Endothelial cell of umbilical vein (primary cell): ENCODE measurements around the gene HECTD1. TPM values are rescaled to one million over a fixed set of nuclear protein-coding genes. Genes with fewer than 3 reads are reported as not detected.

Source experiments
- BruUV-seq: library from RNA; stranded (reverse); fragments of 400-500 nt; replicated peaks from 2 replicates; lab custom pipeline; 2021; lab: Mats Ljungman, UMichigan
- CTCF ChIA-PET: fragments of 300-600, 350-600 bp; sonication (Branson Sonifier 250); formaldehyde crosslinking; loops from one replicate; lab custom pipeline; 2021; ENCODE audit warnings: antibody characterized with exemption, inconsistent platforms; lab: Charles Lee
- POLR2A ChIA-PET: fragments of 300-600, 350-600 bp; sonication (Branson Sonifier 250); formaldehyde crosslinking; loops from one replicate; lab custom pipeline; 2021; ENCODE audit warnings: antibody characterized with exemption, inconsistent platforms; lab: Charles Lee
- DNase-seq: peaks from one replicate; pipeline ENCODE4 v3.0.0-alpha.2; 2011; ENCODE audit warnings: low read depth, low spot score
- FAIRE-seq: peaks from 2 replicates; lab custom pipeline; 2011; peaks lifted over from hg19 to GRCh38; lab: Jason Lieb, UNC
- H2AFZ ChIP-seq: 2 replicates; pipeline ENCODE4 v1.6.0; 2012; ENCODE audit warnings: low read depth, low read length, control low read depth, inconsistent platforms
- H3K27ac ChIP-seq: 2 replicates; pipeline ENCODE4 v1.5.1; 2011; ENCODE audit warnings: low read depth, mild to moderate bottlenecking, control low read depth, low read length, moderate library complexity; ENCODE audit not compliant: insufficient read depth
- H3K27me3 ChIP-seq, 2 experiments: 2 replicates each; pipeline versions ENCODE4 v1.6.0 to v1.6.1; 2011; ENCODE audit warnings: low read length in 2 of 2, mixed read lengths in 1 of 2; ENCODE audit not compliant: control insufficient read depth in 2 of 2, insufficient read depth in 2 of 2
- H3K36me3 ChIP-seq, 2 experiments: 2 replicates in 1 of 2; 3 replicates in 1 of 2; pipeline ENCODE4 v1.5.1; 2011; ENCODE audit warnings: low read length in 2 of 2, mild to moderate bottlenecking in 1 of 2, moderate library complexity in 1 of 2; ENCODE audit not compliant: control insufficient read depth in 2 of 2, insufficient read depth in 2 of 2; ENCODE audit errors: extremely low read depth in 1 of 2
- H3K4me1 ChIP-seq: 3 replicates; pipeline ENCODE4 v1.5.1; 2011; ENCODE audit warnings: mild to moderate bottlenecking, low read length; ENCODE audit not compliant: control insufficient read depth, insufficient read depth; ENCODE audit errors: extremely low read depth
- H3K4me2 ChIP-seq: 2 replicates; pipeline ENCODE4 v1.6.1; 2011; ENCODE audit warnings: low read length, control low read depth, mixed read lengths; ENCODE audit not compliant: insufficient read depth
- H3K4me3 ChIP-seq, 3 experiments: fragments of 200-600 bp in 1 of 3; sonication (generic), shearing (Covaris generic) in 1 of 3; replicated peaks in 1 of 3; 2 replicates each; pipeline ENCODE4 v1.5.1; 2011 to 2016; ENCODE audit warnings: control low read depth in 3 of 3, low read length in 3 of 3, mild to moderate bottlenecking in 2 of 3, inconsistent platforms in 1 of 3, low read depth in 1 of 3, moderate library complexity in 1 of 3; ENCODE audit not compliant: insufficient read depth in 1 of 3
- H3K79me2 ChIP-seq: 2 replicates; pipeline ENCODE4 v1.6.0; 2012; ENCODE audit warnings: low read length, inconsistent platforms; ENCODE audit not compliant: control insufficient read depth, insufficient read depth
- H3K9ac ChIP-seq: replicated peaks from 2 replicates; pipeline ENCODE3; 2011; ENCODE audit warnings: low read length, control low read depth; ENCODE audit not compliant: insufficient read depth; ENCODE audit errors: extremely low read depth
- H3K9me1 ChIP-seq: replicated peaks from 3 replicates; pipeline ENCODE4 v1.6.0; 2011; ENCODE audit warnings: mild to moderate bottlenecking, low read length; ENCODE audit not compliant: control insufficient read depth, insufficient read depth; ENCODE audit errors: extremely low read depth
- H3K9me3 ChIP-seq: replicated peaks from 2 replicates; pipeline ENCODE4 v1.5.1; 2012; ENCODE audit warnings: low read length, inconsistent platforms; ENCODE audit not compliant: control insufficient read depth, insufficient read depth
- H4K20me1 ChIP-seq: replicated peaks from 2 replicates; pipeline ENCODE3; 2011; ENCODE audit warnings: mild to moderate bottlenecking, low read length; ENCODE audit not compliant: control insufficient read depth, insufficient read depth; ENCODE audit errors: extremely low read depth
- CTCF ChIP-seq, 2 donors: IDR thresholded peaks; 1 replicate in 1 of 2; 2 replicates in 1 of 2; pipeline ENCODE4 v1.5.1; 2011; ENCODE audit warnings: low read length in 2 of 2, mild to moderate bottlenecking in 2 of 2, moderate library complexity in 2 of 2, control low read depth in 1 of 2, inconsistent platforms in 1 of 2, low read depth in 1 of 2; ENCODE audit not compliant: insufficient read depth in 1 of 2; ENCODE audit errors: extremely low read depth in 1 of 2
- EZH2 ChIP-seq: IDR thresholded peaks from 2 replicates; pipeline ENCODE4 v1.6.1; 2012; ENCODE audit warnings: borderline replicate concordance, low read depth, mild to moderate bottlenecking, moderate library complexity, low read length, inconsistent platforms; ENCODE audit not compliant: severe bottlenecking
- FOS ChIP-seq: IDR thresholded peaks from 2 replicates; pipeline ENCODE4 v1.6.1; 2011; ENCODE audit warnings: mild to moderate bottlenecking, low read length, moderate library complexity, borderline replicate concordance; ENCODE audit not compliant: insufficient read depth
- GATA2 ChIP-seq: IDR thresholded peaks from 2 replicates; pipeline ENCODE4 v1.7.0; 2011; ENCODE audit warnings: low read depth, mild to moderate bottlenecking, moderate library complexity, mixed read lengths, low read length; ENCODE audit not compliant: insufficient read length, insufficient read depth
- JUN ChIP-seq: IDR thresholded peaks from 2 replicates; pipeline ENCODE4 v1.6.1; 2011; ENCODE audit warnings: borderline replicate concordance, low read depth; ENCODE audit not compliant: insufficient read length, insufficient read depth
- MAX ChIP-seq: IDR thresholded peaks from 2 replicates; pipeline ENCODE4 v1.6.1; 2011; ENCODE audit not compliant: insufficient read depth, insufficient read length
- MYC ChIP-seq: IDR thresholded peaks from one replicate; pipeline ENCODE4 v1.6.1; 2011; ENCODE audit warnings: mild to moderate bottlenecking, low read depth, low read length
- POLR2A ChIP-seq: IDR thresholded peaks from 2 replicates; pipeline ENCODE4 v1.6.1; 2012; ENCODE audit warnings: low read depth, mild to moderate bottlenecking, control low read depth, low read length
- POLR2AphosphoS5 ChIP-seq: IDR thresholded peaks from 2 replicates; pipeline ENCODE4 v1.6.1; 2012; ENCODE audit warnings: low read depth, mild to moderate bottlenecking, control low read depth, low read length, moderate library complexity; ENCODE audit not compliant: insufficient read depth
- dilution Hi-C: fragments of 300-500 bp; cut with MboI; formaldehyde crosslinking; loops from one replicate; pipeline ENCODE4 v1.15.0; 2019; ENCODE audit warnings: low sequenced_read_pairs; ENCODE audit not compliant: extremely low pct_ligation_motif_present
- intact Hi-C: fragments of 100-400 bp; cut with micrococcal nuclease; formaldehyde crosslinking; loops from one replicate; pipeline ENCODE4 v1.10.0; 2022
- polyA plus RNA-seq, 4 experiments: library from polyadenylated mRNA; depleted of rRNA in 3 of 4; stranded (reverse) in 3 of 4; unstranded in 1 of 4; fragments of >200 nt; gene quantifications; 2 replicates each; pipeline versions ENCODE4 v1.2.1 to v1.2.3, GENCODE V29; 2011 to 2012; ENCODE audit warnings: missing spikeins in 1 of 4
- total RNA-seq: library from RNA; stranded (reverse); gene quantifications from 2 replicates; pipeline ENCODE4 v1.2.3, GENCODE V29; 2021

HECTD1 gene
- total and polyA plus RNA-seq, 2 donors (not counting 3 experiments of a cell fraction or from before 2014, with no cell fraction given), result 67.9 to 181 TPM

GRCh38 chr14:31159682-31160296, 47.8 kb downstream of the HECTD1 start:
- intact Hi-C loops (no loop called here), dilution Hi-C loops (no loop called here)
- no peak overlapping the region for H3K4me2 ChIP-seq
- peaks cover 4% of the 10 kb centered on the region for H3K79me2 ChIP-seq
- TF ChIP-seq FOS (no peak), MYC (no peak), EZH2 (no peak), JUN (no peak), GATA2 (no peak), POLR2A (no peak), CTCF (IDR thresholded peaks at IDR 0.05; ENCODE audit: extremely low read depth in 1 of 2, insufficient read depth in 1 of 2, low read depth in 1 of 2, low read length in 2 of 2) (no peak), MAX (no peak), POLR2AphosphoS5 (no peak)
- DNase-seq (no peak), FAIRE-seq (no peak)
- H3K9me1 ChIP-seq, result no peaks in the 10 kb centered on the region
- ChIA-PET CTCF (no interaction called here), POLR2A (no interaction called here)
- H2AFZ ChIP-seq, result no peak overlapping the region
- H4K20me1 ChIP-seq, result no peaks in the 10 kb centered on the region
- H3K27me3 ChIP-seq, result no peaks in the 10 kb centered on the region
- H3K4me3 ChIP-seq, result no peak overlapping the region
- H3K9me3 ChIP-seq, result no peaks in the 10 kb centered on the region
- H3K36me3 ChIP-seq, result peaks cover 4 to 15% of the 10 kb centered on the region in 2 experiments
- H3K4me1 ChIP-seq, result no peaks in the 10 kb centered on the region
- BruUV-seq, result no TSS peak
- no peak overlapping the region for H3K9ac ChIP-seq
- no peak overlapping the region for H3K27ac ChIP-seq
